ENCODE results near the gene ARHGAP33. TPM values are rescaled to one million over a fixed set of nuclear protein-coding genes. Genes with fewer than 3 reads are reported as not detected.
"Not testable (repeated sequence)": the region's sequence is repeated elsewhere in the genome, so short reads cannot be mapped to it uniquely, and the experiment has no call there.

The ARHGAP33 gene
- total RNA-seq, 1 donor: 2.2 TPM

- Histone ChIP-seq H3K79me2 (ENCODE audit: insufficient read depth, low read length) (peaks cover 11% of the 10 kb centered on the region), H3K27me3 (ENCODE audit: insufficient read depth, low read length) (no peaks in the 10 kb centered on the region), H3K9me3 (ENCODE audit: low read depth, low read length) (no peaks in the 10 kb centered on the region), H3K27ac (ENCODE audit: low read depth, low read length) (no peak overlapping the region), H4K20me1 (ENCODE audit: insufficient read depth, low read length) (peaks cover 2% of the 10 kb centered on the region), H3K4me2 (ENCODE audit: insufficient read depth, low read length) (no peak overlapping the region), H3K4me1 (ENCODE audit: insufficient read depth, low read length) (peaks cover 6% of the 10 kb centered on the region), H3K36me3 (ENCODE audit: insufficient read depth, low read length) (peaks cover 39% of the 10 kb centered on the region), H2AFZ (ENCODE audit: low read length) (no peak overlapping the region), H3K4me3 (ENCODE audit: insufficient read depth, low read length) (no peak overlapping the region)
- no peak for TF ChIP-seq CTCF (IDR thresholded peaks at IDR 0.05; ENCODE audit: extremely low read depth, low read depth, low read length)
- no peak for DNase-seq (ENCODE audit: insufficient read length, low spot score, missing footprints)
These were observed 10.7 kb upstream of the ARHGAP33 start for GRCh38 chr19:35764432-35765315.

GRCh38 chr19:35766571-35767104 lies 8.7 kb upstream of the ARHGAP33 start:
- Histone ChIP-seq H3K27ac (ENCODE audit: low read depth, low read length) (no peak overlapping the region), H3K27me3 (ENCODE audit: insufficient read depth, low read length) (no peaks in the 10 kb centered on the region), H3K4me3 (ENCODE audit: insufficient read depth, low read length) (no peak overlapping the region), H2AFZ (ENCODE audit: low read length) (no peak overlapping the region), H4K20me1 (ENCODE audit: insufficient read depth, low read length) (no peaks in the 10 kb centered on the region), H3K4me2 (ENCODE audit: insufficient read depth, low read length) (no peak overlapping the region), H3K9me3 (ENCODE audit: low read depth, low read length) (no peaks in the 10 kb centered on the region), H3K79me2 (ENCODE audit: insufficient read depth, low read length) (no peaks in the 10 kb centered on the region), H3K4me1 (ENCODE audit: insufficient read depth, low read length) (no peaks in the 10 kb centered on the region), H3K36me3 (ENCODE audit: insufficient read depth, low read length) (peaks cover 27% of the 10 kb centered on the region)
- no peak for DNase-seq (ENCODE audit: insufficient read length, low spot score, missing footprints)
- TF ChIP-seq CTCF (IDR thresholded peaks at IDR 0.05; ENCODE audit: extremely low read depth, low read depth, low read length): no peak

GRCh38 chr19:35767288-35768081 lies 7.9 kb upstream of the ARHGAP33 start:
- Histone ChIP-seq H3K4me2 (ENCODE audit: insufficient read depth, low read length) (no peak overlapping the region), H4K20me1 (ENCODE audit: insufficient read depth, low read length) (no peaks in the 10 kb centered on the region), H3K79me2 (ENCODE audit: insufficient read depth, low read length) (no peaks in the 10 kb centered on the region), H2AFZ (ENCODE audit: low read length) (no peak overlapping the region), H3K27ac (ENCODE audit: low read depth, low read length) (no peak overlapping the region), H3K36me3 (ENCODE audit: insufficient read depth, low read length) (peaks cover 19% of the 10 kb centered on the region), H3K9me3 (ENCODE audit: low read depth, low read length) (no peaks in the 10 kb centered on the region), H3K4me1 (ENCODE audit: insufficient read depth, low read length) (no peaks in the 10 kb centered on the region), H3K27me3 (ENCODE audit: insufficient read depth, low read length) (no peaks in the 10 kb centered on the region), H3K4me3 (ENCODE audit: insufficient read depth, low read length) (no peak overlapping the region)
- no peak for TF ChIP-seq CTCF (IDR thresholded peaks at IDR 0.05; ENCODE audit: extremely low read depth, low read depth, low read length)
- no peak for DNase-seq (ENCODE audit: insufficient read length, low spot score, missing footprints)

- no peak overlapping the region for H3K4me3 ChIP-seq (ENCODE audit: insufficient read depth, low read length)
- H3K4me2 ChIP-seq (ENCODE audit: insufficient read depth, low read length): no peak overlapping the region
- H4K20me1 ChIP-seq (ENCODE audit: insufficient read depth, low read length): no peaks in the 10 kb centered on the region
- DNase-seq (ENCODE audit: insufficient read length, low spot score, missing footprints): no peak
- no peaks in the 10 kb centered on the region for H3K79me2 ChIP-seq (ENCODE audit: insufficient read depth, low read length)
- H3K27ac ChIP-seq (ENCODE audit: low read depth, low read length): no peak overlapping the region
- TF ChIP-seq CTCF (IDR thresholded peaks at IDR 0.05; ENCODE audit: extremely low read depth, low read depth, low read length): no peak
- H3K9me3 ChIP-seq (ENCODE audit: low read depth, low read length): no peaks in the 10 kb centered on the region
- H3K27me3 ChIP-seq (ENCODE audit: insufficient read depth, low read length): no peaks in the 10 kb centered on the region
- no peaks in the 10 kb centered on the region for H3K4me1 ChIP-seq (ENCODE audit: insufficient read depth, low read length)
- peaks cover 19% of the 10 kb centered on the region for H3K36me3 ChIP-seq (ENCODE audit: insufficient read depth, low read length)
- H2AFZ ChIP-seq (ENCODE audit: low read length): no peak overlapping the region
These were observed 7.3 kb upstream of the ARHGAP33 start for GRCh38 chr19:35768082-35768421.

- H3K27ac ChIP-seq (ENCODE audit: low read depth, low read length); H3K4me1 ChIP-seq (ENCODE audit: insufficient read depth, low read length); H3K4me3 ChIP-seq (ENCODE audit: insufficient read depth, low read length); H3K36me3 ChIP-seq (ENCODE audit: insufficient read depth, low read length); H3K79me2 ChIP-seq (ENCODE audit: insufficient read depth, low read length); DNase-seq (ENCODE audit: insufficient read length, low spot score, missing footprints); H3K9me3 ChIP-seq (ENCODE audit: low read depth, low read length); H4K20me1 ChIP-seq (ENCODE audit: insufficient read depth, low read length); H3K27me3 ChIP-seq (ENCODE audit: insufficient read depth, low read length); H3K4me2 ChIP-seq (ENCODE audit: insufficient read depth, low read length); H2AFZ ChIP-seq (ENCODE audit: low read length): not testable (repeated sequence)
These were observed 3.0 kb upstream of the ARHGAP33 start for GRCh38 chr19:35772362-35772761.
